Activated CD8-positive, alpha-beta memory T cell treated with anti-CD3 and anti-CD28 coated beads, Interleukin-2, amount 50 U/mL, for 4 hours (primary cell): ENCODE data around the gene UBLCP1.
"Not testable (repeated sequence)": the region's sequence is repeated elsewhere in the genome, so short reads cannot be mapped to it uniquely, and the experiment has no call there.

ENCODE experiments used
- DNase-seq: peaks from one replicate; pipeline ENCODE4 v3.0.0-alpha.2; 2020

The UBLCP1 gene

GRCh38 chr5:159262859-159263568 is at the start of gene UBLCP1:
Gene UBLCP1, plus strand, starts transcription at chr5:159263290. Its CDS starts 5,626 bp downstream, at chr5:159268916.
- DNase-seq, result peak; percentile 73

- DNase-seq, result no peak
These were observed 48.4 kb upstream of the UBLCP1 start for GRCh38 chr5:159214486-159215271.

- no peak for DNase-seq
These were observed 47.2 kb upstream of the UBLCP1 start for GRCh38 chr5:159215886-159216285.

GRCh38 chr5:159216454-159216853 is 46.6 kb upstream of the UBLCP1 start:
- DNase-seq, result no peak

GRCh38 chr5:159217236-159217635 is 45.9 kb upstream of the UBLCP1 start:
- no peak for DNase-seq

DNA sequence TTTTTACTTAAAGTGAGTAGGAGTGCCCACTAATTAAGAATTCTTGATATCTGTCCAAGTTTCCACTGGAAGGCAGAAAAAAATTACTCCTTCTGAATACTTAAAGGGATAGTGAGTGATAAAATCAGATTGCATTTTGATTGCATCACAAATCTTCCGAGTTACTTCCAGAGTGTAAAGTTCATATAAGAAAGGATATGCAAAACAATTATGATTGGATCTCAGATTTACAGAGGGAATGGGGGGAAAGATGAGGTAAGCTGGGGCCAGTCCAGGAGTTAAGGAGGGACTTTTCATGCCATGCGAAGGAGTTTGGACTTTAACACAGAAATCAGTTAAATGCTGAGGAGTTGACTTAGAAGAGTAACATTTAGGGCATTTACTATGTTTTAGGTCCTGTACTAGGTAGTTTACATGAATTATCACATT is 44.5 kb upstream of the UBLCP1 start:
- DNase-seq, result no peak

DNA sequence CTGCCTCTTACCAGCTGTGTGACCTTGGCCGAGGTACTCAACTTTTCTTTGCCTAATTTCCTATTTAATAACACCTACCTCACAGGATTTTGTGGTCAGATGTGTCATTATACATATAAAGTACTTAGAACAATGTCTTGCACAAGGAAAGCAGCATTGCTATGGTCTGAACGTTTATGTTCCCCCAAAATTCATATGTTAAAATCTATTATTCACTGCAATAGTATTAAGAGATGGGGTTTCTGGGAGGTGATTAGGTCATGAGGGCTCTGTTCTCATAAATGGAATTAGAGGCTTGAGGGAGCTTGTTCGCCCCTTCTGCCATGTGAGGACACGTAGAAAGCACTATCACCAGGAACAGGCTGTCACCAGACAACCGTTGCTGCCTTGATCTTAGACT is 42.9 kb upstream of the UBLCP1 start:
- no peak for DNase-seq

DNA sequence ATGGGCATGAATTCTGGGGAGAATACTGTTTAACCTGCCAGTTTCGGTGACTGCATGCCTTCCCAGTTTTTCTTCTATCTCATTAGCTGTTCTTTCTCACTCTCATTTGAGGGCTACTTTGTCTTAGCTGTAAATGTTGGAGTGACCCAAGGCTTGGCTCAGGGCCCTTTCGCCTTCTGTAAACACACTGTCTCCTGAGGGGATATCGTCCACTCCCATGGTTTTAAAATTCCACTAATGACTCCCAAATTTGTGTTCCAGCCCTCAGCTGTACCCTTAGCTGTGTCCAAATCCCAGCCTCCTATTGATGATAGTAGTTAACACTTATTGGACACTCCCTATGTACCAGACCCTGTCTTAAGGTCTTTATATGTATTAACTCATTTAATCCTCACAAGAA is 39.6 kb upstream of the UBLCP1 start:
- DNase-seq, result no peak

DNA sequence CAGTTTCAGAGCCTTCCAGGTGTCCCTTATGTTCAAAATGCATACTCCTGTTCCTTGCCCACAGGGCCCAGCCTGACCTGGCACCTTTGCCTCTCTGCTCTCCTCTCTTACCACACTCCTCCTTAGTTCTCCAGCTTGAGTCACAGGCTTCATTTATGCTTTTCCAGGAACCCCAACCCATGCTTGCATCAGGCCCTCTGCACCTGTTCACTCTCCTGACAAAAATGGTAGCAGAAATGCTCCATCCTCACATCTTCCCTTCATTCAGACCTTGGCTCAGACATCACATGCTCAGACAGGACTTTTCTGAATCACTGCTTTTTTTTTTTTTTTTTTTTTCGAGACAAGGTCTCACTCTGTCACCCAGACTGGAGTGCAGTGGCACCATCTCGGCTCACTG is 38.6 kb upstream of the UBLCP1 start:
- no peak for DNase-seq

GRCh38 chr5:159226451-159226850 is 36.6 kb upstream of the UBLCP1 start:
- DNase-seq, result no peak

GRCh38 chr5:159227452-159227851 is 35.6 kb upstream of the UBLCP1 start:
- no peak for DNase-seq

DNA sequence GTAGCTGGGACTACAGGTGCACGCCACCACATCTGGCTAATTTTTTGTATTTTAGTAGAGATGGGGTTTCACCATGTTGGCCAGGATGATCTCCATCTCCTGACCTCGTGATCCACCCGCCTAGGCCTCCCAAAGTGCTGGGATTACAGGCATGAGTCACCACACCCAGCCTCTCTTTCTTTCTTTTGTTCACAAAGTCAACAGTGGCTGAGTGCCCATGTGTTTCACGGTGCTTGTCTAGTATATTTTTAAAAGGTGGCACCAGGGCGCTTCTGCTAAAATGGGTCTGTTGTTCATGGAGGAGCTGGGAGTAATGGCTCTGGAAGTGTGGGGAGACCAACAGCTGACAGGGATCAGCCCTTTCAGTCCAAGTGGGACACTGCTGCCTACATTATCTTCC is 35.0 kb upstream of the UBLCP1 start:
- not testable (repeated sequence) for DNase-seq

GRCh38 chr5:159230657-159231056 is 32.4 kb upstream of the UBLCP1 start:
- no peak for DNase-seq

DNA sequence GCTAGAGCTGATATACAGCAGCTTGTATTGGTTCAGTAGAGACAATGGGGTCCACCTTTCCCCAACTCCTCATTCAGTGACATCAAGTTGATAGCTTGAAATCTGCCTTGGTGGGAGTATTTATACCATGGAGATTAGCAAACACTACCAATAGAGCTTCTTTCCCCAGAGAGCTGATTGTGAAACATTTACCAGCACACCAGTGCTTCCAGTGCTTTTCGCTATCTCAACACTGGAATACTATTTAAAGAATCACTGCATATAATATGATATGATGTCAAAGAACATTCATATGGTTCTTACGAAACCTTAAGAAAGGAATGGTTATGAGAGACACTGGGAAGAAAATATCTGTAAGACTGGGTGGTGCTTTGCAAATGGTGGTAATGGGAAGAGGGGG is 31.9 kb upstream of the UBLCP1 start:
- no peak for DNase-seq

DNA sequence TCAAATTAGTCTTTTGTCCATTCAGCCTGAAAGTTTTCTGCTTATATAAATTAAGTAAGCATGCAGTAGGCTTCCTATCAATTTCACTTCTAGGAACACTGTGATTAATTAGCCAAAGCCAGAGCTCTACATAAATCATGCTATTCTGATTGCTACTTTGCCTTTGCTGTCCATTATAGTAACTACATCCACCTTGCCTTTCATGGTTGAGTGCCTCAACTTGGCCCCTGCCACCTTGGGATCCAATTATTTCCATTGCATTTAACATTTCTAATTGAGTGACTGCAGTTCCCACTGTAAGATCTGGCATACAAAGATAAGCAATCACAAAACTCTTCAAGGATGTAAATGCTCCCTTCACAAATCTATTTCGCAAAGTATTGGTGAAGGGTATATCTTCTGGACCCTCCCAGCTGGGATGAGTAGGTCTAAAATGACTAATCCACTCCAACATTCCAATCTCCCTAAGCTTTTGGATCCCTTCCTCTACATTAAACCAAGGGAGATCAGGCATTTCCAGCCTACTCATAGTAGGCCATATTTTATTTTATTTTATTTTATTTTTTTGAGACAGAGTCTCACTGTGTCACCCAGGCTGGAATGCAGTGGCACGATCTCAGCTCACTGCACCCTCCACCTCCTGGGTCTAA is 27.1 kb upstream of the UBLCP1 start:
- DNase-seq, result not testable (repeated sequence)

DNA sequence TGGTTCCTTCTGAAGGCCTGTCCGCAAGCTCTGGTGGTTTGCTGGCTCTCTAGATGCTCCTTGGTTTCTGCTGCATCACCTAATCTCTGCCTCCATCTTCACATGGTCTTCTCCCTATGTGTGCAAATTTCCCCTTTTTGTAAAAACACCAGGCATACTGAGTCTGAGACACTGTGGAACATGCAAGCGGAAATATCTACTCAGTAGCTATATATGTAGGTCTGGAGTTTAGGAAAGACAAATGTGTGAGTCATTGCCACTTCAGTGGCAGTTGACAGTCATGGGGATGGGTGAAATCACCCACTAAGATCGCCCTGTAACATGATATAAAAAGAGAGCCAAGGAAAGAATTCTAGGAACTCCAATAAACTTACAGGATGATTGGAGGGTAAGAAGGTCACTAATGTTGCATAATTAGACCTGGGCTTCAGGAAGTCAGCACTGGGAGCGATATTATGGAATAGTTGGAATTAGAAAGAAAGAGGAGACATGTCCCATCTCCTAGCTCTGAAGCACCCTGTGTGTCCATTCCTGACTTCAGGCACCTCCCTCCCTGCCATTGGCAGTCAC is 22.7 kb upstream of the UBLCP1 start:
- DNase-seq, result no peak

DNA sequence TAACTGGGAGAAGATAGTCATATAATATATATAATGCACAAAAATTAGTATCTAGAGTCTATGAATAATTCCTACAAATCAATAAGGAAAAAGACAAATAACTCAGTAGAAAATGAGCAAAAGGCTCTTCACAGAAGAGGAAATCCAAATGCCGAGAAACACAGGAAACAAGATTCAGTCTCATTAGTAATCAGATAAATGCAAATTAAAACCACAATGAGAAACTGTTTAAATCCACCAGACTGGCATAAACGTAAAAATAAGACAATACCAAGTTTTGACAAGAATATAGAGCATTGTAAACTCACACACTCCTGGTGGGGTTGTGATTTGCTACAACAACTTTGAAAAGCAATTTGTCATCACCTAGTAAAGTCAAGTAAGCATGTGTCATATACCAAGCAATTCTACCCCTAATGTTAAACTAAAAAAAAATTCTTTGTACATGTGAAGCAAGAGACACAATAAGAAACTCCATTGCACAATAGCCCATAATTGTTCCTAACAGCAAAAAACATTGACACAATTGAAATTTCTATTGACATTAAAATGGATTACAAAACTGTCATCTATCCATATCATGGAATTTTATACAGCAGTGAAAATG is 21.0 kb upstream of the UBLCP1 start:
- no peak for DNase-seq

DNA sequence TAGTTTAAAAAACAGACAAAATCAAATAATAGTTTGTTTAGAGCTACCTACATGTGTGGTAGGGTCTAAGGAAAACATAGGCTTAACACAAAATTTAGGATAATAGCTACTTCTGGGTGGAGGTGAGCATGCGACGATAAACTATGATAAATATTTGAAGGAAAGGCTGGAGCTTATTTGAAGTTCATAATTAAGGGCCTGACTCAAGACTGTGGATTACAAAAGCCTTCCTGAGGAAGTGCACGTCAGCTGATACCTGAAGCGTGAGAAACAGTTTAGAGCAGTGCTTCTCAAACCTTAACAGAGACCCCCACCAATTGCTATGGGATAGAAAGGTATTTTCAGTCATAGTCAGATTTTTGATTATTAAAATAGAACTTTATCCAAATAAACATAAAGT is 20.4 kb upstream of the UBLCP1 start:
- DNase-seq, result no peak

DNA sequence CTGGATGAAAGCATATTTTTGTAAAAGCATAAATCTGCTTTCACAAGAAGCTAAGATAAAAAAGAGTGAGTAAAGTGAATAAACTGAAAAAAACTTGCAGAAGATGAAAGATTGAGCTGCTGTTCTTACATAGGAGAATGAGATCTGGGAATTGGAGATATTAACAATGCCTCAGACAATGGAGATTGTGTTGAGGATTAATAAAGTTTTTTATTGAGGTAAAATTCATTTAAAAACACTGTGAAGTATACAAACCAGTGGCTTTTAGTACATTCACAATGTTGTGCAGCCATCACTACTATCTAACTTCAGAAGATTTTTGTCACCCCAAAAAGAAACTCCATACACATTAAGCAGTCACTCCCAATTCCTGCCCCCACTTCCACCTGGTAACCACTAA is 19.7 kb upstream of the UBLCP1 start:
- no peak for DNase-seq

DNA sequence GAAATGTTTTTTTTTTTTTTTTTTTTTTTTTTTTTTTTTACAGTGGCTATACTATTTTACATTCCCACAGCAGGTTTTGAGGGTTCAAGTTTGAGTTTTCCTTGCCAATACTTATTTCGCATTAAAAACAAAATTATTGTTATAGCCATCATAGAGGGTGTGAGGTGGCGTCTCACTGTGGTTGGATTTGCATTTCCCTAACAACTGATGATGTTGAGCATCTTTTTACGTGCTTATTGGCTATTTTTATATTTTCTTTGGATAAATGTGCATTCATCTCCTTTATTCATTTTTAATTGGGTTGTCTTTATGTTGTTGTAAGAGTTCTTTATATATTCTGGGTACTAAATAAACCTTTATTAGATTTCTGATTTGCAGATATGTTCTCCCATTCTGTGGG is 18.9 kb upstream of the UBLCP1 start:
- DNase-seq, result no peak

- DNase-seq, result no peak
These were observed 18.2 kb upstream of the UBLCP1 start for GRCh38 chr5:159244890-159245289.

- no peak for DNase-seq
These were observed 13.9 kb upstream of the UBLCP1 start for GRCh38 chr5:159249158-159249557.

- no peak for DNase-seq
These were observed 10.9 kb upstream of the UBLCP1 start for GRCh38 chr5:159252195-159252594.
